Measurements from ENCODE around the gene CERS1.

CERS1 gene

DNA sequence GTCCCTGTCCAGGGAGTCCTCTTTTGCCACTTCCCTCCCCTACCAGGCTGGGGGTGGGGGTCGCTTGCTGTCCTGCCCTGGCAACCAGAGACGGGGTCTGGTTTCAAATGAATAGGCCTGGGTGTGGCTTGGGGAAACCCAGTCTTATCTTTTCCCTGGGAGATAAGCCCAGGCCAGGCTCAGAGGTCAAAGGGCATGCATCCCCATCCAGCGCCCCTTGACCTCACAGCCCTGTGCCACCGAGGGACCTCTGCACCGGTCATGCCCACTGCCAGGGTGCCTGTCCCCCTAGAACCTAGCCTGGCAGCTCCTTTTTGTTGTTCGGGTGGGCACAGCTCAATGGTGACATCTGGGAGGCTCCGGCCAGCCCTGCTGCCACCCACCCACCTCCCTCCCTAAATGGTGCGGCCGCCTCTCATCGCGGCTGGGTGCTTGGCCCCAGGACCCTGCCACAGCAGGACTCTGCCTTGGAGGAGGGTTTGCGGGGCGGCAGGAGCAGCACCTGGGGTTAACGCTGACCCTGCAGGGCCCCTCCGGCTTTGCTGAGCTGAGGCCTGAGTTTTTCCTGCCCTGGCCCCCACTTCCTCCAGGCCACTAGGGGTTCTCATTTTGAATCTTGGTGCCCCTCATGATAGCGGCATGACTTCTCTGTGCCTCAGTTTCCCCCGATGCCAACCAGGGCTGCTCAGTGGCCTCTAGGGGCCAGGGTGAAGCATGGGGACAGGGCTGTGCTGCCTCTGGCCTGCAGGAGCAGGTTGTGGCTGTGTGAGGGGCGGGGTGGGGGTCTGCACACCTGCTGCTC is 2.9 kb upstream of the CERS1 start:
- DNase-seq (ENCODE audit: low read depth in 2 of 2) = no peak

DNA sequence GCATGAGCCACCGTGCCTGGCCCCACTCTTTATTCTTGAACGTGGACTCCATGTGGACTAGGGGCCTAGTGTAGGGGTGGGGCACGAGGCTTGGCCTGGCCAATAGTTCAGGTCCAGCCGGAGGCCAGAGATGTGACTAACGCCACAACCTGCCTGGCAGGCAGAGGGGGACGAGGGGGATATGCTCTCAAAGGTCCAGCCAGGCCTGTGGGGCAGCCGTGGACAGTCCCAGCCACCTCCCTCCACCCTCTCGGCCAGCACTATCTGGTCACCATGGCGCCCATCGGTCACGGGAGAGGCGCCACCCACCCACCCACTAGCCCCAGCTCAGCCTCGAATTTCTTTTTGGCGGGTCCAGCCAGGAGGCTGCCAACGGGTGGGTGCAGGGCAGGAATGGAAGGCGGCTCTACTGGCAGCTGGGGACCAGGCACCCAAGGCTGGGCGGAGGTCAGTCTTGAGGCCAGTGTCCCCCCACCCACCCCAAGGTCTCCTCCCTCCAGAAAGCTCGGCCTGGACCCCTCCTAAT is 2.2 kb upstream of the CERS1 start:
- DNase-seq (ENCODE audit: low read depth in 2 of 2) = no peak

DNA sequence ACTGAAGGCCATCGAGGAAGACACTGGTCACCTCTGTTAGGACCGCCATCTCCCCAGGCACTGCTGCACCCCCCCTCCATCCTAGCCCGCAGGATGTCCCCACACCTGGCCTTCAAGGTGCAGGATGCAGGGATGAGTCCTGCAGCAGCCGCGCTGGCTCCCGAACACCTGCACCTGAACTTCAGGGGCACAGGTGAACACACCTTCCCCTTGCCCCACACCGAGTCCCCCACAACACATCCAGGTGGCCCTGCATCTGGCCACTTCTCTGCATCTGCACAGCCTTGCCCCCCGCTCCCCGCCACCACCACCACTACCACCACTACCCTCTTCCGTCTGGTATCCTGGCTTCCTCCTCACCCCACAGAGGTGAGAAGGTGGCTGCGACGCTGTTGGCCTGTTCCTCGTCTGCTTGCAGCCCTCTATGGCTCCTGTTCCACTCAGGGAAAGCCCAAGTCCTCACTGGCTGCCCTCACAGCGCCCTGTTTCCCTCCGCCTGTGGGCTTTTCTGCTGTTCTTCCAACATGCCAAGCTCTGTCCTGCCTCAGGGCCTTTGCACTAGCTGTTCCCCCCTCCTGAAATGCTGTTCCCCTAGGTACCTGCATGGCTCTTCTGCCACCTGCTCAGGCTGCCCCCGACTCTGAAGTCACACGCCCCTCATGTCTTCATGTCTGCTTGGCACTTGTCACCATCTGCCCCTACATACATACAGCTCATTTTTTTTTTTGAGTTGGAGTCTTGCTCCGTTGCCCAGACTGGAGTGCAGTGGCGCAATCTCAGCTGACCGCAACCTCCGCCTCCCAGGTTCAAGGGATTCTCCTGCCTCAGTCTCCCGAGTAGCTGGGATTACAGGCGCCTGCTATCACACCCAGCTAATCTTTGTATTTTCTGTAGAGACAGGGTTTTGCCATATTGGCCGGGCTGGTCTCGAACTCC is 1.4 kb upstream of the CERS1 start:
- DNase-seq (ENCODE audit: low read depth in 2 of 2) = no peak

DNA sequence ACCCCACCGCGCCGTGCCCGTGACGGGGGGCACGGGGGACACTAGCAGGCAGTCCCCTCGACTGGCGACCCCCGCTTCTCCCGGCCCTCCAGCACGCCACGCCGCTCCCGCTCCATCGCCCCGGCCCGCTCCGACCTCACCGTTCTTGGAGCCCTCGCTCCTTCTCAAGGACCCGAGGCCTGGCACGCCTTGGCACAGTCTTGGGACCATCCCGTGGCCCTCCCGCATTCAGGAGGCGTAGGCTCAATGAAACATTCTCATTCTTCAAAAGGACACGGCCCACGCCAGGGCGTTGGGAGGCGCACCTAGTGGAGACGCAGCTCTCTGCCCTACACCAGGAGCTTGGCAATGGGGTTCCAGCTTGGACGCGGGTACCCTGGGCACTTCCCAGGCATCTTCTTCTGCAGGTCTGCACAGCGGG is 473 bp upstream of the CERS1 start:
- DNase-seq (ENCODE audit: low read depth in 2 of 2) = no peak

DNA sequence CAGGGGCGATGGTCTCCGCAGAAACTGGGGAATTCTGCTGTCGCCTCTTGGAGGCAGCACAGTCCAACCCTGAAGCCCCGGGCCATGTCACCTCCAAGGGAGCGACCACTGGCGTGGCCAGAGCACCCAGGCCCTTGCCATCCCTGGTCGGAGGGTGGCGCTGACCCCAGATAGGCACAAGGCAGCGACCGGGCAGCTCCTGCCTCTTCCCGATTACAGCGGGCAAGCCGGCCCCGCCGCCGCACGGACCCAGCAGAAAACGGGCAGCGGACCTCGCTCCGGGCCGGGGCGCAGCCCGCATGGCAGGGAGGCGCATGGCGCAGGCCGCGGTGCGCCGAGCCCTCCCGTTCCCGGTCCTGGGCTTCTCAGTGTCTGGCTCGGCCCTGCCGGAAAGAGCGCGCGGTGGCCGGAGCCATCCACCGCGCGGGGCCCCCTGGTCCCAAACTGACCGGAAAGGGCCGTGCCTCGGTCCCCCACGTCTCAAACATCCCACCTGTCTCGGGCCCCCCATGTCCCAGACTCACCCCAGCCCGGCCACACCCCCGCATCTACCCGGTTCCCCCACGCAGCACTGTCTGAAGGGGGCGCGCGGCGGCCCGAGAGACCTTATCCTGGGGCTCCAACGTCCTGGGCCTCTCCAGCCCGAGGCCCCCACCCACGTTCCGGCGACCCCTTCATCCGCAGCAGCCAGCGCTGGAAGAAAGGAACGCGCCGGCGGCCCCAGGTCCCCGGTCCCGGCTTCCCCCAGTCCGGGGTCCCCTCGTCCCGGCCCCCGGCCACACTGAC is 727 bp downstream of the CERS1 start:
- DNase-seq (ENCODE audit: low read depth in 2 of 2) = no peak

DNA sequence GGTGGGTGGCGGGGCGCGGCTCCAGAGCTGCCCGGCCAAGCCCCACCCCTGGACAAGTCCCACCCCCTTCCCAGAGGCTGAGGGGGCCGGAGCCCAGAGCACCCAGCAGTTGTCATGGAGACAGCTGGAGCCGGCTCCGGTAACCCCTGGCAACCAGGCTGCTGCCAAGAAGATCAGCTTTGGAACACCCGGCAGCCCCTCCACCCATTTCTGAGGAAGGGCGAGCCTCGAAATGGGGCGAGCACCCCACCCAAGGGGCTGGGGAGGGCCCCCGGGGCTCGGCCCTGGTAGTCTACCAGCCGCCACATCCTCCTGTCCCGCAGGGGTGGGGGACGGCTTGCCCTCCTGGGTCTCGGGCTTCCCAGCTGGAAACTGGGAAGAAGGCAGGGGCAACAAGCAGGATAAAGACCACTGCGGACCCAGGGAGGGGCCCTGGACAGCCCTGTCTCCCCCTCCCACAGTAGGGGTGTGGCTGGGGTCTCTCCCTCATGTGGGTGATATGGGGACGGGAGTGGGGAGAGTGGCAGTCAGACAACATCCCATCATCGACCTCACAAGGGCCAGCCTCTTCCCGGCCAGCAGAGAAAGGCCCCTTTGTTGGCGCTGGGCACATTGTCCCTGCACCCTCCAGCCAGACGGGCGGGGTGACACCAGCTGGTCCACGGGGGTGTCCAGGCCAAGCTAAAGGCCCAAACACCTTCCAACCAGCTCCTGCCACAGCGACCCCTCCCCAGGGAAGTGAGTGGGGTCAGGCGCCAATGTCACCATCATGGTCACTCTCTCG is 1.5 kb downstream of the CERS1 start:
- DNase-seq (ENCODE audit: low read depth in 2 of 2) = no peak

DNA sequence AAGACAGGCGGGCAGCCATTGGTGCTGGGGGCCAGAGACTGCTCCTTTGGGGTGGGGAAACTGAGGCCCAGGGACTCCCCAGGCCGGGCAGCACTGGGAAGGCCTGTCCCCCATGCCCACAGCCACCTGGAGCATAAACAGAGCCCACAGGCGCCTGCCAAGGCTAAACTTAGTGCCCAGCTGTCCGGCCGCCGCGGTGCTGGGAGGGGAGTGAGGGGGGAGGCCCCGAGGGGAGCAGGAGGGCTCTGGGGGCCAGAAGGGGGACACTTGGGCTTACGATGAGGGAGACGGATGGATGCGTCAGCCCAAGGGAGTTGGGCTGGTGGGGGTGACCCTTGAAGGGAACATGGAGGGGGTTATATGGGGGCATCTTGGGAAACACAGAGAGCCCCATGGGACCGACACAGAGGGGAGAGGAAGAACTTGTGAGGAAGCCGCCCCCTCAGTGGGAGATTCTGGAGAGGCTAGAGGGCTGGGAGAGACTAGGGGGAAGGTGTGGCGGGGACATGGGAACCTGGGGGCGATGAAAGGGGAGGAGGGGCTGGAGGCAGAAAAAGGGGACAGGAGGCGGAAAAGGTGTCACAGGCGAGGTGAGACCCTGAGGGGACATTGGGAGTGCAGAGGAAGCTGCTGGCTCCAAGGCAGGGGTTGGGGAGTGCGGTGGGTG is 2.2 kb downstream of the CERS1 start:
- DNase-seq (ENCODE audit: low read depth in 2 of 2) = no peak

DNA sequence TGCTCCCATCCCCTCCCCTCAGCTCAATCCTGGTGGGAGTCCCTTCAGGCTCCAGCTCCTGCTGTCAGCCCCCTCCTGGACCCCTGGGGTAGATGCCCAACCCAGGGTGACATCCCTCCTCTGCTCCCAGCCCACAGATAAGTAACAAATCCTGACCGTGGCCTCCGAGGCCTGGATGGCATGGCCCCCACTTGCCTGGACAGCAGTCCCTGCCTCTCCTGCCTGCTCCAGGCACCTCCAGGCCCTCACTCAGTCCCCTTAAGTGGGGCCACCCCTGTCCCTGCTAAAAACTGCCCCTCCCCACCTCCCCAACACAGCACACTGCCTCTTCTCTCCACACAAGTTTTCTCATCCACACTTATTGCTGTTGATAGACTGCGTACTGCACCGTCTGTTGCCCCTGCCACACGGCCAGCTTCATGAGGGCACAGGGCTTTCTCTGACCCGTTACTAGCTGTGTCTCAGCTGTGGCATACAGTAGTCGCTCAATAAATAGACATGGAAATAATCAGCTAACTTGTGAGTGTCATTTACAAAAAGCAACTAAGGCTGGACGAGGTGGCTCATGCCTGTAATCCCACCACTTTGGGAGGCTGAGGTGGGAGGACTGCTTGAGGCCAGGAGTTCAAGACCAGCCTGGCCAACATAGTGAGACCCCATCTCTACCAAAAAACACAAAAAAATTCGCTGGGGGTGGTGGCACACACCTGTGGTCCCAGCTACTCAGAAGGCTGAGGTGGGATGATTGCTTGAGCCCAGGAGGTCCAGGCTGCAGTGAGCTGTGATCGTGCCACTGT is 5.8 kb downstream of the CERS1 start:
- DNase-seq (ENCODE audit: low read depth in 2 of 2) = no peak

DNA sequence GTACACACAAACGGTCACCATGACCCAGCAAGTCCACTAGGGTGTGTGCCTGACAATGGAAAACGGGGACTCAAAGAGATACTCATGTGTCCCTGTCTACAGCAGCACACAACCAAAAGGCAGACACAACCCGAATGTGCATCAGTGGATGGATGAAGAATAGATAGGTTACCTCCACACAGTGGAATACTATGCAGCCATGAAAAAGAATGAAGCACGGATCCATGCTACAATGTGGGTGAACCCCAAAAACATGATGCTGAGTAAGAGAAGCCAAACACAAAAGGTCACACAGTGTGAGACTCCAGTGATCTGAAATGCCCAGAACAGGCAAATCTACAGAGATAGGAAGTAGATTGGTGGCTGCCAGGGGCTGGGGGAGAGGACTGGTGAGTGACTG is 9.0 kb downstream of the CERS1 start:
- DNase-seq (ENCODE audit: low read depth in 2 of 2) = no peak

DNA sequence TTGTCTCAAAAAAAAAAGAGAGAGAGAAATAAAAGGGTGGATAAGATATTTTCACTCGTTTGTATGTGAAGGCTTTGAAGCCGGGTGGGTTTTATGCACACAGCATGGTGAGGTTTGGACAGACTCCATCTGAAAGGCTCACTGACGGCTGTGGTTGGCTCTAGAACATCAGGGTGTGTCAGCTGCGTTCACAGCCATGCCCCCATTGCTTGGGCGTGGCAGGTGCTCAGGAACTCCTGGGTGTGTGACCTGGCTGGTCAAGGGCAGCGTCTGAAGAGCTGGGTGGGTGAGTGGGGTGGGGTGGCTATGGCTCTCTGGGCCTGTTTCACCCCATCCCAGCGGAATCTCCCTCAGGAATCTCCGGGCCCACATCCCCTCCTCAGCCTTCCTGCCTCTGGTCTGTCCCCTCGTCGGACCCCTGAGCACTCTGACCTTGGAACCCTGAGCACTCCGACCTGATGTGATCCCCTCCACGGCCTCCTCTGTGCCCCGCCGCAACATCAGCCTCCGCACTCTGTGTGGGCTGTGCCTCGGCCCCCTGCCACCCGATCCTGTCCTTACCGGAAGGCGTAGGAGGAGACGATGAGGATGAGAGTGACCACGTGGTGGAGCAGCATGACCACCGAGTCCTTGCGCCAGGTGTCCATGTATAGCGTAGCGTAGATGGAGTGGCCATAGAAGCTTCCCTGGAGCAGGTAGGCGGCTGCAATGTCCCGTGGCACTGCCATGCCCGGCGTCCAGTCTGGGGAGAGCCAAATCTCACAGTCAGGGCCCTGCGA is 12.2 kb downstream of the CERS1 start:
- DNase-seq (ENCODE audit: low read depth in 2 of 2) = no peak

DNA sequence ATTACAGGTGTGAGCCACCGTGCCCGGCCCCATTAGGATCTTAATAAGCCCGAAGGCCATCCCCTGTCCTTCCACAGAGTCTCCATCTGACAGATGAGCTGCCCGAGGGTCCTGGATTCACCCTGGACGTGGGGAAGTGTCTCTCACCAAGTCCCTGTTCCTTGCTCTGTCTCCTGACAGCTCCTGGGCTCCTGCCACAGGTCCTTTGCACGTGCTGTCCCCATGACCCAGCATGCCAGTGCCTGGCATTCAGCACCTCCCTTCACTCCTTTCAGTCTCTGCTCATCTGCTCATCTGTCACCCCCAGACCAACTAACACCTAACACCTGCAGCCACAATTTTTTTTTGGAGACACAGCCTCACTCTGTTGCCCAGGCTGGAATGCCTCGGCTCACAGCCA is 14.5 kb downstream of the CERS1 start:
- DNase-seq (ENCODE audit: low read depth in 2 of 2) = no peak

DNA sequence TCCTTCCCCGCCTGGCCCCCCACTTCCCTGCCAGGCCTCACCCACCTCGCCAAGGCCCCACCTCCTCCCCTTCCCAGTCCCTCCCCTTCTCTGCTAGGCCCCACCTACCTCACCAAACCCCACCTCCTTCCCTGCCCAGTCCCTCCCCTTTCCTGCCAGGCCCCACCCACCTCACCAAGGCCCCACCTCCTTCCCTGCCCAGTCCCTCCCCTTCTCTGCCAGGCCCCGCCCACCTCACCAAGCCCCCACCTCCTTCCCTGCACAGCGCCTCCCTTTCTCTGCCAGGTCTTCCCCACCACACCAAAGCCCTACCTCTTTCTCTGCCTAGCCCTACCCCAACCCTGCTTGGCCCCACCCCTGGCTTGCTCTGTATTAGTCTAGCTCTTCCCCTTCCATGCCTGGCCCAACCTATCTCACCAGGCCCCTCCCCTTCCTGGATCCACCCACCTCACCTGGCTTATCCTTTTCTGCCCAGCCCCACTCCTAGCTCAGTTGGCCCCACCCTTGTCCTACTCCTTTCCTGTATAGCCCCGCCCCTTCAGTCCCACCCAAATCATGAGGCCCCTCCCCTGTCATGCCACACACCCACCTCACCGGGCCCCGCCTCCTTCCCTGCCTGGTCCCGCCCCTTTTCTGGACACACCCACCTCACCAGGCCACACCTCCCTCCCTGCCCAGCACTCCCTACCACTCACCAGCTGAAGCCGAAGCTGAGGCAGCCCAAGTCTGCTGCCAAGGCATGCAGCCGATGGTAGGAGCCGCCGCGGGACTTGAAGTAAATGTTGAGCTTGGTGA is 16.2 kb downstream of the CERS1 start:
- no peak for DNase-seq (ENCODE audit: low read depth in 2 of 2)

DNA sequence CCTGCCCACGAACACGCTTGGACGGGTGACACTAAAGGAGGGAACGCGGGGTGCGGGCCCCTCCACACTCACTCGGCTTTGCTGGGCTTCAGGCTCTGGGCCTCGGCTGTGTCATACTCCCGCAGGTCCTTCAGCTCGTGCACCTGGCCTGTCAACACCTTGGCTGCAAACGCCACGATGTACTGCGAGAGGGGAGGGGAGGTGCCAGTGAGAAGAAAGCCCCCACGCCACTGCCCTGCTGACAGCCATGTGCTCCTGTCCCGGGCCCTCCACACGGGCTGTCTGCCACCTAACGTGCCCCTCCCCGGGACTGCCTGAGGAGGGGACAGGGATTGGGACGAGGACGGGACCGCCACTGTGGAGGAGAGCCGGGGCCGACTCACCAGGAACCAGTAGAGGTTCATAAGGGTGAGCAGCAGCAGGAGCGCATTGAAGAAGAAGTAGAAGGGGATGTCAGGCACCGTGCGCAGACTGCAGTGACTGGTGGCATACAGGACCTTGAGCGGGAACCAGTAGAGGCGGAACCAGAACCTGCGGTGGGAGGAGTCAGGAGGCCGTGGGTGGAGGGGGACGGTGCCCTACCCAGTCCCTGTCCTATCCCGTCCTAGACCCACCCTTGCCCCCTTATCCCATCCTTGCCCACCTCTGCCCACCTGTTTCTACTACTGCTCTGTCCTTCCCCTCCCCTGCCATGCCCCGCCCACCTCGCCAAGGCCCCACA is 16.9 kb downstream of the CERS1 start:
- no peak for DNase-seq (ENCODE audit: low read depth in 2 of 2)

DNA sequence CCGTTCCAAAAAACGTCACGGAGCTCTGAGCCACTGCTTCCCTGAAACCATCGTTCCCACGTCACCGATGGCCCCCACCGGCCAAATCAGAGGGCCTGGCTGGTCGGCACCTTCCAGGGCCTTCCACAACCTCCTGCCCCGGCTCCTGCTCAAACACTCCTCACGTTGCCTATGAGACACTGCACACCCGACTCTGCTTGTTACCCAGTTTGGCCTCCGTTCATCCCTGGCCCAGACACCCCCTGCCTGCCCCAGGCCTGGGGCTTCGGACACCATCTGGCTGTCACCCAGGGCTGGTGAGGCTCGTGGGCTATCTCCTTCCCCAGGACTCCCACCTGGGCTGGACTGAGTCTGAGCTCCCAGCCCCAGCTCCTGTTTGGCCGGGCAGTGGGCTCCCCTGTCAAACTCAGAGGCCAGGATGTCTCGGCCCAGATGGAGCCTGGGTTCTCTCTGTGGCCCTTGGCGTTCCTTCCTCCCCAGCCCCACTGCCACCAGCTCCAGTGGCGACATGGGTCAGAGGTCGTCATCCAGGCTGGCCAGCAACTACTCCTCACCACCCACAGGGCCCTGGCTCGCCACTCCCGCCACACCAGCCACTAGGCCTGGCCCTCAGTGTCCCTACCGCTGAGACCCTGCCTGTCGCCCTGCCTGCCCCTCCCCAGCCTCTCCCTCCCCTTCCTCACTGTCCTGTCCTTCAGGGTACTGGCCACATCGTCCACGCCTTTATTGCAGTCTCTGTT is 17.7 kb downstream of the CERS1 start:
- no peak for DNase-seq (ENCODE audit: low read depth in 2 of 2)

DNA sequence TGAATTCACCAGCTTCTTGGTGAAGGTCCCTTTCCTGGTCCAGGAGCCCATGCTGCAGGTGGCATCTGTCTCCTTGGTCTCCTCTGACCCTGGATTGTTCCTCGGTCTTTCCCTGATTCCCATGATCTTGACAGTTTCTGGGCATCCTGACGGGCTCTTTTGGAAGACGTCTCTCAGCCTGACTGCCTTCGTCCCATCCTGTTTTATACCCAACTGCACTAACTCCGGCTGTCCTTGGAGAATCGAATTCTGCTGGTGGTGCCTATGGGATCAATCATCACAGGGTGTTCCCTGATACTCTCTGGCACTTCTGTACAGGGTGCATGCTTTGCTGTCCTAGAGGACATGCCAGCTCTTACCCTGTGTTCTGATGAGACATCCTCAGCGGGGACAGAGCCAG is 19.1 kb downstream of the CERS1 start:
- DNase-seq (ENCODE audit: low read depth in 2 of 2) = no peak

DNA sequence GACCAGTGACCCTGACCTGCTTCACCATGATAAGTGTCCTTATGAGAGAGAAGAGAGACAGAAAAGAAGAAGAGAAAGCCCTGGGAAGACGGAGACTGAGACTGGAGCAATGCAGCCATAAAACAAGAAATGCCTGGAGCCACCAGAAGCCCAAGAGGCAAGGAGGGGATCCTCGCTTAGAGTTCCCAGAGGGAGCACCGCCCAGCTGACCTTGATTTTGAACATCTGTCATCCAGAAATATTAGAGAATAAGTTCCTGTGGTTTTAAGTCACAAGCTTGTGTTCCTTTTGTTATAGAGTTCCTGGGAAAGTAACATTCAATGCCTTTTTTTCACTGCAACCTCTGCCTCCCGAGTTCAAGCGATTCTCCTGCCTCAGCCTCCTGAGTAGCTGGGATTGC is 20.2 kb downstream of the CERS1 start:
- DNase-seq (ENCODE audit: low read depth in 2 of 2) = no peak

DNA sequence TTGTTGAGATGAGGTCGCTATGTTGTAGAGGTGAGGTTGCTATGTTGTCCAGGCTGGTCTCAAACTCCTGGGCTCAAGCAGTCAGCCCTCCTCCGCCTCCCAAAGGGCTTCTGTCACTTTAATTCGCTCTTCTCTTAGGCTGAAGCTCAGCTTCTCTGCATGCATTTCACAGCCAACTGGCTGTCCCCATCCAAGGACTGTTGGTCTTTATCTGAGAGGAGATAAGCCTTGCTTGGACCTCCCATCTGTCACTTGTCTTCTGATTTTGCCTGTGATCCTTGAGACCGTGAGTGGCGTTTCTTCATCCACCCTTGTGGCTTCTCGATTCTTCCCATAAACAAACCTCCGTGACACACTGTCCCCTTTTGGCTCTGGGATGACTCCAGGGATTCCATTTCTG is 24.4 kb downstream of the CERS1 start:
- DNase-seq (ENCODE audit: low read depth in 2 of 2) = no peak

Data from fibroblast of skin of left quadriceps (primary cell).